GM13976 (cell line): Measurements from ENCODE around the gene RGP1.

Experiments
- DNase-seq: peaks from one replicate; pipeline ENCODE4 v3.0.0; 2012; ENCODE audit warnings: low spot score
- in situ Hi-C: fragments of 300-500 bp; cut with MboI; formaldehyde crosslinking; loops from one replicate; pipeline ENCODE4 v1.12.0; 2022; ENCODE audit warnings: low sequenced_read_pairs, mixed read lengths, inconsistent platforms; ENCODE audit not compliant: unreplicated experiment
- TF ChIP-seq, protein P1 (sequence below): IDR thresholded peaks from 2 replicates; pipeline ENCODE4 v1.5.1; 2012; ENCODE audit warnings: borderline replicate concordance, mild to moderate bottlenecking; ENCODE audit not compliant: insufficient read depth; ENCODE audit errors: extremely low read depth, missing control alignments, control extremely low read depth

The RGP1 gene

GRCh38 chr9:35738924-35739323 lies 10.2 kb upstream of the RGP1 start:
- TF ChIP-seq, protein P1, sequence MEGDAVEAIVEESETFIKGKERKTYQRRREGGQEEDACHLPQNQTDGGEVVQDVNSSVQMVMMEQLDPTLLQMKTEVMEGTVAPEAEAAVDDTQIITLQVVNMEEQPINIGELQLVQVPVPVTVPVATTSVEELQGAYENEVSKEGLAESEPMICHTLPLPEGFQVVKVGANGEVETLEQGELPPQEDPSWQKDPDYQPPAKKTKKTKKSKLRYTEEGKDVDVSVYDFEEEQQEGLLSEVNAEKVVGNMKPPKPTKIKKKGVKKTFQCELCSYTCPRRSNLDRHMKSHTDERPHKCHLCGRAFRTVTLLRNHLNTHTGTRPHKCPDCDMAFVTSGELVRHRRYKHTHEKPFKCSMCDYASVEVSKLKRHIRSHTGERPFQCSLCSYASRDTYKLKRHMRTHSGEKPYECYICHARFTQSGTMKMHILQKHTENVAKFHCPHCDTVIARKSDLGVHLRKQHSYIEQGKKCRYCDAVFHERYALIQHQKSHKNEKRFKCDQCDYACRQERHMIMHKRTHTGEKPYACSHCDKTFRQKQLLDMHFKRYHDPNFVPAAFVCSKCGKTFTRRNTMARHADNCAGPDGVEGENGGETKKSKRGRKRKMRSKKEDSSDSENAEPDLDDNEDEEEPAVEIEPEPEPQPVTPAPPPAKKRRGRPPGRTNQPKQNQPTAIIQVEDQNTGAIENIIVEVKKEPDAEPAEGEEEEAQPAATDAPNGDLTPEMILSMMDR = no peak
- no peak for DNase-seq
- in situ Hi-C loops = no loop called here

GRCh38 chr9:35740243-35740642 lies 8.8 kb upstream of the RGP1 start:
- TF ChIP-seq, protein P1 = no peak
- DNase-seq = no peak
- in situ Hi-C loops = no loop called here

DNA sequence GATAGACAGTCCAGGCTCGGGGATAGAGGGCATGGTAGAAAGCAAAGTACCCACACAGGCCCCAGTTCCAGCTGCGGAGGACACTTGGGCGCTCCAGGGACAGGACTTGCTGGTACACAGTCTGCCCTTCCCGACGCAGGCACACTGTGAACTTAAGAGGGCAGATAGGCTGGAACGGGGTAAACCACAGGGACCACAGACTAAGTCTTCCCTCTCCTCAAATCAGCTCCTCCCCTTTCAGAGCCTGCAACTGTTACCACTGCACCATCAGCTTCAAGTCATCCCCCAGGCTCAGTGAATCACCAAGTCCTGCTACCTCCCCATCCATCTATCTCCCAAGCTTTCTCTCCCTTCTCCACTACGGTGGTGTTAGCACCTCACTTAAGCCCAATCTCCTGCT lies 7.3 kb upstream of the RGP1 start:
- in situ Hi-C loops = no loop called here
- TF ChIP-seq, protein P1 = no peak
- no peak for DNase-seq

DNA sequence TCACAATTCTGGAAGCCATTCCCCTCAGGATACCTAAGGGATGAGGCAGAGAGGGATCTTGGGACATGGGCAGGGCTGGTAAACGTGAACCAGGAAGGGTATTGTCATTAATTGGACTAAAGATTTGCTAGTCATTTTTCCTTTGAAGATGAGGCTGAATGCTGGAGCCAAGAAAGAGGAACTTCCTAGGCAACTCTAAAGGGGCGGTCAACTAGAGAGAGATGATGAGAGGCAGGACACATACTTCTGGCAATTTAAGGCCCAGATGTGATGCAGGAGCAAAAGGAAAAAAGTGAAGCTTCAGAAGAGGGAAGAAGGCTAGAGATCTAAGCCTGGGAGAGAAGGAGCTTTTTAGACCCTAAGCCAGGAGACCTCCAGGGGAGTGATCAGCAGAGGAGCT lies 5.6 kb upstream of the RGP1 start:
- no peak for DNase-seq
- TF ChIP-seq, protein P1 = no peak
- in situ Hi-C loops = no loop called here

DNA sequence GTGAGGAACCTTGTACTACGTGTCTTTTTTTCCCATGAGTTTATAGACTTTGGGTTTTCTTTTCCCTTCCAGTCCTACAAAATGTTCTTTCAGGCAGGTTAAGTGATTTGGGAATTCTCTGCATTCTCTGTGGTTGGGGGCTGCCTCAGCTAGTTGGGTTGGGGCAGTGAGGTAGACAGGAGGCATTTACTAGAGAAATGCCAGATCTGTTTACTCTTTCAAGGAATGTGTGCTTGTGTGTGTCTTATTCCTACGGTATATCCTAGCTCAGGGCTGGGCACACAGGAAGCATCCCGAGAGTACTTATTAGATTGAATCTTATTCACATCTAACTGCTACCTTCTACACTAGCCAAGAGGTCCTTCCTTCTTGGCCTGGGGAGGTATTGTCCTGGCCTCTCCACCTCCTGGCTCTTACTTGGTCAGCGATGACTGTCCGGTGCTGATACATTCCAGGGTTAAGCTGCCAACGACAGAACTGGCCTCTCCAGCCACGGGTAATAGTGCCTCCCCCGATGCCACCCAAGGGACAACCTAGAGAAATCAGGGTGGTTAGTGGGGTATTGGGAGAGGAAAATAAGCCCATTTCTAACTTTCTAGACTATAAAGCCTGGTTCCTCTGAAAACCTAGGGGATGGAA lies 5.1 kb upstream of the RGP1 start:
- in situ Hi-C loops = no loop called here
- TF ChIP-seq, protein P1 = no peak
- DNase-seq = no peak

GRCh38 chr9:35745569-35745968 lies 3.5 kb upstream of the RGP1 start:
- in situ Hi-C loops = no loop called here
- DNase-seq = no peak

More at GRCh38 chr9:35745569-35745968, 3.5 kb upstream of the RGP1 start:
- TF ChIP-seq, protein P1 = no peak
